Ishikawa (cell line): Measurements from ENCODE around the gene BMPER.

Source experiments
- CEBPB ChIP-seq: IDR thresholded peaks from 2 replicates; pipeline ENCODE4 v1.6.1; 2012
- CREB1 ChIP-seq: IDR thresholded peaks from 2 replicates; pipeline ENCODE4 v1.6.1; 2012; ENCODE audit warnings: low read depth
- EGR1 ChIP-seq: IDR thresholded peaks from 2 replicates; pipeline ENCODE4 v1.6.1; 2012
- EP300 ChIP-seq: IDR thresholded peaks from 2 replicates; pipeline ENCODE4 v1.6.1; 2012; ENCODE audit warnings: borderline replicate concordance
- FOXM1 ChIP-seq: IDR thresholded peaks from 2 replicates; pipeline ENCODE4 v1.6.1; 2012; ENCODE audit warnings: low read depth, borderline replicate concordance
- NFIC ChIP-seq: IDR thresholded peaks from 2 replicates; pipeline ENCODE4 v1.6.1; 2012
- RAD21 ChIP-seq: IDR thresholded peaks from 2 replicates; pipeline ENCODE4 v1.6.1; 2012; ENCODE audit warnings: low read depth
- TAF1 ChIP-seq: IDR thresholded peaks from 2 replicates; pipeline ENCODE4 v1.6.1; 2012; ENCODE audit warnings: low read depth, mild to moderate bottlenecking
- TCF12 ChIP-seq: IDR thresholded peaks from 2 replicates; pipeline ENCODE4 v1.6.1; 2012; ENCODE audit warnings: low read depth
- TEAD4 ChIP-seq: IDR thresholded peaks from 2 replicates; pipeline ENCODE4 v1.6.1; 2012
- YY1 ChIP-seq: IDR thresholded peaks from 2 replicates; pipeline ENCODE4 v1.6.1; 2012; ENCODE audit warnings: low read depth
- ZBTB7A ChIP-seq: IDR thresholded peaks from 2 replicates; pipeline ENCODE4 v1.6.1; 2012; ENCODE audit warnings: low read depth
- TF ChIP-seq, protein P1 (sequence below): IDR thresholded peaks from 2 replicates; pipeline ENCODE4 v1.6.1; 2012
- TF ChIP-seq, protein P2 (sequence below): IDR thresholded peaks from 2 replicates; pipeline ENCODE4 v1.6.1; 2012
- TF ChIP-seq, protein P3 (sequence below): IDR thresholded peaks from 2 replicates; pipeline ENCODE4 v1.6.1; 2012; ENCODE audit warnings: low read depth, mild to moderate bottlenecking

Gene BMPER

DNA sequence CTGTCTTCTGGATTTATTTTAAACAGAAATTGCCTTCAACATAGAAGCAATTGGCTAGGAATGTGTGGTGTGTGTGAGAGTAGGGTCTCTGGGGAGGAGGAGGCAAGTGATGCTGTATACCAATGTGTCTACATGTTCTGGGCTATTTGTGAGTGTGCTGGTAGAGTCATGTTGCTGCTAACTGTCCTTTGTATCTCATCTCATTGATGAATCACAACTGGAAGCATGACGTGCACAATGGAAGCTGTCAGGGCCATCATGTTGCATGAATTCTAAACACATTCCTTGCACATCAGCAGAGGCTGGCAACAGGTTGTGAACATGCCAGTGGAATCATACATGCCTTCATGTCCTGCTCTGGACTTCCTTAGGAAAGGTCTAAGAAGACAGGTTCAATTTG, 199.7 kb downstream of the BMPER start:
- TF ChIP-seq EGR1 (no peak), EP300 (no peak), ZBTB7A (no peak), CEBPB (no peak), NFIC (no peak), TEAD4 (no peak), RAD21 (no peak), FOXM1 (no peak), YY1 (no peak)
- TF ChIP-seq, protein P1, sequence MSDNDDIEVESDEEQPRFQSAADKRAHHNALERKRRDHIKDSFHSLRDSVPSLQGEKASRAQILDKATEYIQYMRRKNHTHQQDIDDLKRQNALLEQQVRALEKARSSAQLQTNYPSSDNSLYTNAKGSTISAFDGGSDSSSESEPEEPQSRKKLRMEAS, result no peak
- TF ChIP-seq, protein P2, sequence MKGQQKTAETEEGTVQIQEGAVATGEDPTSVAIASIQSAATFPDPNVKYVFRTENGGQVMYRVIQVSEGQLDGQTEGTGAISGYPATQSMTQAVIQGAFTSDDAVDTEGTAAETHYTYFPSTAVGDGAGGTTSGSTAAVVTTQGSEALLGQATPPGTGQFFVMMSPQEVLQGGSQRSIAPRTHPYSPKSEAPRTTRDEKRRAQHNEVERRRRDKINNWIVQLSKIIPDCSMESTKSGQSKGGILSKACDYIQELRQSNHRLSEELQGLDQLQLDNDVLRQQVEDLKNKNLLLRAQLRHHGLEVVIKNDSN, result no peak

DNA sequence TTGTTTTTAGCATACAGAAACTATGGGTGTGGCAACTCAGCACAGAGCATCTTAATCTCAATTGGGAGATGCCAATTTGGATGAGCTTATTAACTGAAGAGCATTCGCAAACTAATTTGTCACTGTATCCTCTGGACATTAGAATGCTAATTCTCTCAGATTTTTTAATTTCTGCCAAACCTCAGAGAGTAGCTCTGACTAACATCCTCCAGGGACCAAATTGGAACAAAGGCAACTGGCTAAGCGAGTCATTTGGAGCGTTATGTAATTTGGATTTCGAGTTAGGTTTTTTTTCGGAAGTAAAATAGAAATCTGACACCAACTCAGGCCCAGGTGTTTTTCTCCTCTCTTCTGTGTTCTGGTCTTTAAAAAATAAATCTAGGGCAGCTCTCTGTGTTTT, 201.9 kb downstream of the BMPER start:
- no peak for TF ChIP-seq FOXM1
- TF ChIP-seq TAF1, result no peak
- TF ChIP-seq, protein P2, result no peak
- no peak for TF ChIP-seq NFIC
- no peak for TF ChIP-seq RAD21
- TF ChIP-seq TCF12, result no peak
- TF ChIP-seq CREB1, result no peak
- no peak for TF ChIP-seq EGR1
- no peak for TF ChIP-seq TEAD4
- no peak for TF ChIP-seq EP300
- no peak for TF ChIP-seq YY1
- TF ChIP-seq, protein P1, result no peak
- TF ChIP-seq, protein P3, sequence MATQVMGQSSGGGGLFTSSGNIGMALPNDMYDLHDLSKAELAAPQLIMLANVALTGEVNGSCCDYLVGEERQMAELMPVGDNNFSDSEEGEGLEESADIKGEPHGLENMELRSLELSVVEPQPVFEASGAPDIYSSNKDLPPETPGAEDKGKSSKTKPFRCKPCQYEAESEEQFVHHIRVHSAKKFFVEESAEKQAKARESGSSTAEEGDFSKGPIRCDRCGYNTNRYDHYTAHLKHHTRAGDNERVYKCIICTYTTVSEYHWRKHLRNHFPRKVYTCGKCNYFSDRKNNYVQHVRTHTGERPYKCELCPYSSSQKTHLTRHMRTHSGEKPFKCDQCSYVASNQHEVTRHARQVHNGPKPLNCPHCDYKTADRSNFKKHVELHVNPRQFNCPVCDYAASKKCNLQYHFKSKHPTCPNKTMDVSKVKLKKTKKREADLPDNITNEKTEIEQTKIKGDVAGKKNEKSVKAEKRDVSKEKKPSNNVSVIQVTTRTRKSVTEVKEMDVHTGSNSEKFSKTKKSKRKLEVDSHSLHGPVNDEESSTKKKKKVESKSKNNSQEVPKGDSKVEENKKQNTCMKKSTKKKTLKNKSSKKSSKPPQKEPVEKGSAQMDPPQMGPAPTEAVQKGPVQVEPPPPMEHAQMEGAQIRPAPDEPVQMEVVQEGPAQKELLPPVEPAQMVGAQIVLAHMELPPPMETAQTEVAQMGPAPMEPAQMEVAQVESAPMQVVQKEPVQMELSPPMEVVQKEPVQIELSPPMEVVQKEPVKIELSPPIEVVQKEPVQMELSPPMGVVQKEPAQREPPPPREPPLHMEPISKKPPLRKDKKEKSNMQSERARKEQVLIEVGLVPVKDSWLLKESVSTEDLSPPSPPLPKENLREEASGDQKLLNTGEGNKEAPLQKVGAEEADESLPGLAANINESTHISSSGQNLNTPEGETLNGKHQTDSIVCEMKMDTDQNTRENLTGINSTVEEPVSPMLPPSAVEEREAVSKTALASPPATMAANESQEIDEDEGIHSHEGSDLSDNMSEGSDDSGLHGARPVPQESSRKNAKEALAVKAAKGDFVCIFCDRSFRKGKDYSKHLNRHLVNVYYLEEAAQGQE, result no peak

DNA sequence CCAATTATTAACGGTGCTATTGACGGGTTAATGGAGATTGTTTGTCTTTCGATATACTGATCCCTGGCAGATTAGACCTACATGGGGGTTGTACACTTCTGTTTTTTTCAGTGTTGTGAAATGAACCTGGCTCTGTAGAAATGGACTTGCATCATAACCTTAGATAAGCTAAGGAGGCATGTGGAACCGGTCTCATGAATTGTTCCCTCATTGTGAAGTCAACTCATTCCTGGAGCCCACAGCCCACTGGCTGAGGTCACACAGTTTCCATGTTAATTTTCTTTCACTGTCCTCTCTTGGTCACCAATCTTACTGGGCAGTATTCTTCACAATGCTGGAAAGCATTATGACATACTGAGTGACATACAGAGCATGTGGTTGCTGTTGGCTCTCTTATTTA, 202.8 kb downstream of the BMPER start:
- no peak for TF ChIP-seq YY1
- TF ChIP-seq, protein P1, result no peak
- no peak for TF ChIP-seq FOXM1
- no peak for TF ChIP-seq EP300
- TF ChIP-seq RAD21, result no peak
- TF ChIP-seq, protein P3, result no peak
- no peak for TF ChIP-seq TCF12
- TF ChIP-seq, protein P2, result no peak
- no peak for TF ChIP-seq CREB1
- no peak for TF ChIP-seq ZBTB7A
- TF ChIP-seq CEBPB, result no peak
- TF ChIP-seq TAF1, result no peak
- no peak for TF ChIP-seq EGR1
- TF ChIP-seq NFIC, result no peak
- no peak for TF ChIP-seq TEAD4

DNA sequence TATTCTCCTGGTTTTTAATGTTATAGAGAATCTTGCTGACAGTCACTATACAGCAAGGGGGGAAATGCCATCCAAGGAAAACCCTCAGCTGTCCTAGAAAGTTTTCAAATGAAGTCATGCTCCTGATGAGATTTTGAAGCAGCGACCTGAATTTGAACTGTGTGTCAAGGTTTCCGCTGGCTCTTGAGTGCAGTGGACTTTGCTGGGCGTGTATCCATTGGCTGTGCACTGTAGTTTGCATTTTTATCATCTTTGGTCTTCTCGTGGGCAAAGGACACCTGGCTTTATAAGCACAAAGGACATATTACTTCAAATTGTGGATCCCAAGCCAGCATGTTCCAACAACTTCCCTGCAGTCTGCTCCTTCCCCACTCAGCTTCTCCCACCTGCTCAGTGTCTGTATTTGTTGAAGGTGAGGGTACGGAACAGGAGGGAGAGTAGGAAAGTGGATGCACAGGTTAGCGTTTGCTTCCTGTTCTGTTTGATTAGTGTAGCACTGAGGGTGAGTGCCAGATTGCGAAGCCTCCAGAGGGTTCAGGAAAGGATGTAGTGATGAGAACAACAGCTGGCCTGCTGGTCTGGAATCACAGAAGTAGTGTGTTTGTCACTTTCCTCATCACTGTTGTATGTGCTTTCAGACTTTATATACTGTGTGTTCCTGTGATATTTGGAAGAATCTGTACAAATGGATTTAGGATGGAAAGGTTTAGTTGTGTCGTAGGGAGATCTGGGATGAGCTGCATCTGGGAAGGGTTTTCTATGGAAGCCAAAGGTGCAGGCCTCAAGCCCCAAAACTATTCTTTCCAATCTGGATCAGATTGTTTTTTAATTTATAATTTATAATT, 204.8 kb downstream of the BMPER start:
- TF ChIP-seq, protein P1, result no peak
- no peak for TF ChIP-seq CREB1
- no peak for TF ChIP-seq NFIC
- no peak for TF ChIP-seq TAF1
- TF ChIP-seq ZBTB7A, result no peak
- no peak for TF ChIP-seq EGR1
- no peak for TF ChIP-seq CEBPB
- TF ChIP-seq RAD21, result no peak
- TF ChIP-seq, protein P3, result no peak
- no peak for TF ChIP-seq EP300
- TF ChIP-seq TEAD4, result no peak
- TF ChIP-seq FOXM1, result no peak
- no peak for TF ChIP-seq YY1
- TF ChIP-seq TCF12, result no peak
- TF ChIP-seq, protein P2, result no peak
